SK-N-SH (cell line): Measurements from ENCODE around the gene KRTAP10-8. TPM values are rescaled to one million over a fixed set of nuclear protein-coding genes. Genes with fewer than 3 reads are reported as not detected.

Experiments used
- CTCF ChIA-PET: fragments of 300-600, 350-600 bp; formaldehyde crosslinking; extraction: SDS; loops from one replicate; lab custom pipeline; 2021; lab: Yijun Ruan, JAX
- POLR2A ChIA-PET: fragments of 350-600 bp; sonication (Branson Sonifier 250); formaldehyde crosslinking; extraction: SDS; loops from one replicate; lab custom pipeline; 2020; ENCODE audit warnings: antibody characterized with exemption, inconsistent platforms; lab: Yijun Ruan, JAX
- DNase-seq: peaks from one replicate; pipeline ENCODE4 v3.0.0; 2012
- H2AFZ ChIP-seq: fragments of 200-600 bp; sonication (generic); 2 replicates; pipeline ENCODE4 v1.8.1; 2016; ENCODE audit warnings: antibody characterized with exemption, mild to moderate bottlenecking, low read depth
- H3F3A ChIP-seq: fragments of 200-600 bp; sonication (generic); replicated peaks from 2 replicates; pipeline ENCODE3; 2016; ENCODE audit warnings: antibody characterized with exemption, mild to moderate bottlenecking; ENCODE audit not compliant: insufficient read depth
- H3K27ac ChIP-seq, 2 experiments: fragments of 200-500 bp in 1 of 2; fragments of 200-600 bp in 1 of 2; sonication (Bioruptor generic) in 1 of 2; sonication (generic), shearing (Covaris generic) in 1 of 2; 2 replicates each; pipeline versions ENCODE4 v1.5.1 to v1.6.1; 2014 to 2016; ENCODE audit warnings: low read depth in 2 of 2, inconsistent platforms in 1 of 2, low read length in 1 of 2, mild to moderate bottlenecking in 1 of 2, mixed read lengths in 1 of 2
- H3K27me3 ChIP-seq: fragments of 200-600 bp; sonication (generic), shearing (Covaris generic); 2 replicates; pipeline ENCODE4 v1.6.1; 2016; ENCODE audit warnings: mixed run types; ENCODE audit not compliant: insufficient read depth
- H3K36me3 ChIP-seq, 2 experiments: fragments of 200-500 bp in 1 of 2; fragments of 200-600 bp in 1 of 2; sonication (Bioruptor generic) in 1 of 2; sonication (generic) in 1 of 2; replicated peaks in 1 of 2; 2 replicates each; pipeline versions ENCODE3 to v1.5.1; 2014 to 2016; ENCODE audit warnings: low read length in 1 of 2, mild to moderate bottlenecking in 1 of 2; ENCODE audit not compliant: insufficient read depth in 2 of 2, control insufficient read depth in 1 of 2
- H3K4me1 ChIP-seq, 2 experiments: fragments of 200-500 bp in 1 of 2; fragments of 200-600 bp in 1 of 2; sonication (Bioruptor generic) in 1 of 2; sonication (generic), shearing (Covaris generic) in 1 of 2; 2 replicates each; pipeline versions ENCODE4 v1.5.1 to v1.6.1; 2014 to 2016; ENCODE audit warnings: low read depth in 1 of 2, low read length in 1 of 2, mixed run types in 1 of 2; ENCODE audit not compliant: insufficient read depth in 2 of 2, control insufficient read depth in 1 of 2
- H3K4me2 ChIP-seq: fragments of 200-600 bp; sonication (generic), shearing (Covaris generic); 2 replicates; pipeline ENCODE4 v1.6.1; 2017; ENCODE audit warnings: mixed run types
- H3K4me3 ChIP-seq, 2 experiments: fragments of 200-500 bp in 1 of 2; fragments of 200-600 bp in 1 of 2; sonication (Bioruptor generic) in 1 of 2; sonication (generic), shearing (Covaris generic) in 1 of 2; 2 replicates each; pipeline versions ENCODE4 v1.5.1 to v1.8.1; 2014 to 2016; ENCODE audit warnings: low read depth in 2 of 2, inconsistent platforms in 1 of 2, low read length in 1 of 2, mild to moderate bottlenecking in 1 of 2, mixed read lengths in 1 of 2, moderate library complexity in 1 of 2
- H3K79me2 ChIP-seq: fragments of 200-600 bp; sonication (generic); 2 replicates; pipeline ENCODE4 v1.8.1; 2017; ENCODE audit warnings: mild to moderate bottlenecking; ENCODE audit not compliant: insufficient read depth
- H3K9ac ChIP-seq: fragments of 200-600 bp; sonication (generic); 2 replicates; pipeline ENCODE4 v1.6.1; 2017; ENCODE audit warnings: mixed run types
- H3K9me2 ChIP-seq: fragments of 200-600 bp; sonication (generic); 2 replicates; pipeline ENCODE4 v1.6.1; 2017; ENCODE audit warnings: mixed run types
- H3K9me3 ChIP-seq: fragments of 200-600 bp; sonication (generic); 2 replicates; pipeline ENCODE4 v1.6.1; 2017; ENCODE audit warnings: mixed run types, mild to moderate bottlenecking, moderate library complexity
- H4K20me1 ChIP-seq: fragments of 200-600 bp; sonication (generic); 2 replicates; pipeline ENCODE4 v1.6.1; 2017; ENCODE audit warnings: mild to moderate bottlenecking, mixed run types; ENCODE audit not compliant: insufficient read depth
- CTCF ChIP-seq: fragments of 200-600 bp; sonication (generic); IDR thresholded peaks from 2 replicates; pipeline ENCODE4 v1.6.1; 2017; ENCODE audit warnings: antibody characterized with exemption, mild to moderate bottlenecking, moderate library complexity
- ELF1 ChIP-seq: IDR thresholded peaks from 2 replicates; pipeline ENCODE4 v1.4.0; 2012
- EP300 ChIP-seq, 2 experiments: IDR thresholded peaks; 2 replicates each; pipeline versions ENCODE4 v1.4.0 to v1.6.1; 2012; ENCODE audit warnings: borderline replicate concordance in 1 of 2, low read depth in 1 of 2, low read length in 1 of 2
- EZH2phosphoT487 ChIP-seq: fragments of 200-600 bp; sonication (generic); IDR thresholded peaks from 2 replicates; pipeline ENCODE4 v1.6.1; 2017; ENCODE audit warnings: low read depth, mixed run types, mild to moderate bottlenecking, antibody characterized with exemption, moderate library complexity, borderline replicate concordance
- FOSL2 ChIP-seq: IDR thresholded peaks from 2 replicates; pipeline ENCODE4 v1.4.0; 2012; ENCODE audit warnings: low read depth, mild to moderate bottlenecking, moderate library complexity, borderline replicate concordance
- FOXM1 ChIP-seq: IDR thresholded peaks from 2 replicates; pipeline ENCODE4 v1.4.0; 2012; ENCODE audit warnings: low read depth, mild to moderate bottlenecking
- GABPA ChIP-seq: IDR thresholded peaks from 2 replicates; pipeline ENCODE4 v1.4.0; 2012; ENCODE audit warnings: low read depth, mild to moderate bottlenecking
- IRF3 ChIP-seq: fragments of 150-350 bp; IDR thresholded peaks from 2 replicates; pipeline ENCODE4 v1.6.1; 2016; ENCODE audit warnings: mild to moderate bottlenecking, low read depth, low read length
- JUND ChIP-seq: IDR thresholded peaks from 2 replicates; pipeline ENCODE4 v1.4.0; 2012
- MXI1 ChIP-seq: IDR thresholded peaks from 2 replicates; pipeline ENCODE4 v1.6.1; 2012; ENCODE audit warnings: mild to moderate bottlenecking, low read depth, low read length, improper control_type of control experiment
- NFIC ChIP-seq: IDR thresholded peaks from 2 replicates; pipeline ENCODE4 v1.4.0; 2012; ENCODE audit warnings: borderline replicate concordance
- NRF1 ChIP-seq: IDR thresholded peaks from 2 replicates; pipeline ENCODE4 v1.6.1; 2012; ENCODE audit warnings: low read depth, mild to moderate bottlenecking, low read length
- POLR2AphosphoS5 ChIP-seq: IDR thresholded peaks from 2 replicates; pipeline ENCODE4 v1.6.1; 2012; ENCODE audit warnings: low read depth, low read length
- RXRA ChIP-seq: IDR thresholded peaks from 2 replicates; pipeline ENCODE4 v1.4.0; 2012; ENCODE audit warnings: low read depth, mild to moderate bottlenecking, borderline replicate concordance
- SMC3 ChIP-seq: IDR thresholded peaks from 2 replicates; pipeline ENCODE4 v1.6.1; 2012; ENCODE audit warnings: low read depth, low read length, improper control_type of control experiment
- TAF1 ChIP-seq: IDR thresholded peaks from 2 replicates; pipeline ENCODE4 v1.6.1; 2012; ENCODE audit warnings: low read depth, mild to moderate bottlenecking, low read length, moderate library complexity, borderline replicate concordance
- TEAD4 ChIP-seq: IDR thresholded peaks from 2 replicates; pipeline ENCODE4 v1.4.0; 2012; ENCODE audit warnings: mild to moderate bottlenecking, borderline replicate concordance; ENCODE audit not compliant: insufficient read depth
- YY1 ChIP-seq: IDR thresholded peaks from 2 replicates; pipeline ENCODE4 v1.4.0; 2012; ENCODE audit warnings: low read depth, mild to moderate bottlenecking
- WGBS: methylation state at CpG from one replicate; pipeline ENCODE4 v1.1.6; 2017; ENCODE audit warnings: low lambda C conversion rate; 5-methylcytosine and 5-hydroxymethylcytosine counted together
- polyA plus RNA-seq, 3 experiments: library from polyadenylated mRNA; depleted of rRNA; stranded (reverse); fragments of >200 nt; gene quantifications; 2 replicates each; pipeline ENCODE4 v1.2.3, GENCODE V29; 2012
- TF ChIP-seq, protein P1 (sequence below): IDR thresholded peaks from 2 replicates; pipeline ENCODE4 v1.4.0; 2012; ENCODE audit warnings: low read depth, borderline replicate concordance
- TF ChIP-seq, protein P2 (sequence below): IDR thresholded peaks from 2 replicates; pipeline ENCODE4; 2012

KRTAP10-8 gene
- polyA plus RNA-seq, 1 of the 3 experiments (the other 2 are of a cell fraction), result not detected

- Histone ChIP-seq H3K36me3 (no peaks in the 10 kb centered on the region), H2AFZ (no peak overlapping the region), H3K4me2 (no peak overlapping the region), H3K4me3 (no peak overlapping the region), H3K4me1 (no peaks in the 10 kb centered on the region), H3K9ac (no peak overlapping the region), H3K27me3 (peaks cover 27% of the 10 kb centered on the region; the same call in 1 of the 2 replicates), H4K20me1 (no peaks in the 10 kb centered on the region), H3K9me2 (no peaks in the 10 kb centered on the region), H3K79me2 (no peaks in the 10 kb centered on the region), H3K27ac (no peak overlapping the region), H3F3A (no peaks in the 10 kb centered on the region), H3K9me3 (no peaks in the 10 kb centered on the region)
- no peak for DNase-seq
- WGBS, result 0% methylated on average over 1 of the region's 1 CpG
- ChIA-PET POLR2A (no interaction called here), CTCF (no interaction called here)
- no peak for TF ChIP-seq IRF3
- TF ChIP-seq FOXM1, result no peak
- TF ChIP-seq, protein P1, sequence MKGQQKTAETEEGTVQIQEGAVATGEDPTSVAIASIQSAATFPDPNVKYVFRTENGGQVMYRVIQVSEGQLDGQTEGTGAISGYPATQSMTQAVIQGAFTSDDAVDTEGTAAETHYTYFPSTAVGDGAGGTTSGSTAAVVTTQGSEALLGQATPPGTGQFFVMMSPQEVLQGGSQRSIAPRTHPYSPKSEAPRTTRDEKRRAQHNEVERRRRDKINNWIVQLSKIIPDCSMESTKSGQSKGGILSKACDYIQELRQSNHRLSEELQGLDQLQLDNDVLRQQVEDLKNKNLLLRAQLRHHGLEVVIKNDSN, result no peak
Observed at GRCh38 chr21:44656868-44657267, 45.0 kb downstream of the KRTAP10-8 start.

GRCh38 chr21:44657635-44658540, 46.0 kb downstream of the KRTAP10-8 start, which contains the start of gene KRTAP12-3:
Gene KRTAP12-3 (plus strand): TSS chr21:44657932. CDS start chr21:44657980, 48 bp downstream.
- no peaks in the 10 kb centered on the region for H3F3A ChIP-seq
- no peak within 1 kb of the TSS for H3K4me3 ChIP-seq
- H3K36me3 ChIP-seq, result no peaks in the 10 kb centered on the region
- H3K79me2 ChIP-seq, result no peaks in the 10 kb centered on the region
- no peak within 1 kb of the TSS for H3K27ac ChIP-seq
- no peak within 1 kb of the TSS for H2AFZ ChIP-seq
- peaks cover 17% of the 10 kb centered on the region; the same call in 1 of the 2 replicates for H3K27me3 ChIP-seq
- no peak for DNase-seq
- H3K4me2 ChIP-seq, result no peak within 1 kb of the TSS
- no peaks in the 10 kb centered on the region for H4K20me1 ChIP-seq
- no peak within 1 kb of the TSS for H3K9ac ChIP-seq
- WGBS, result 21% methylated on average over 20 of the region's 26 CpGs
- CTCF ChIA-PET, result no interaction called here
- H3K4me1 ChIP-seq, result no peaks in the 10 kb centered on the region
- POLR2A ChIA-PET, result no interaction called here
- TF ChIP-seq FOSL2 (no peak), ELF1 (no peak), GABPA (no peak), JUND (no peak), EZH2phosphoT487 (no peak), YY1 (no peak), RXRA (no peak), MXI1 (no peak), TAF1 (no peak), IRF3 (no peak), EP300 (IDR thresholded peaks at IDR 0.05; ENCODE audit: borderline replicate concordance in 1 of 2, low read depth in 1 of 2, low read length in 1 of 2) (no peak), NRF1 (no peak), CTCF (no peak), TEAD4 (no peak), POLR2AphosphoS5 (no peak), SMC3 (no peak), NFIC (no peak)
- TF ChIP-seq, protein P2, sequence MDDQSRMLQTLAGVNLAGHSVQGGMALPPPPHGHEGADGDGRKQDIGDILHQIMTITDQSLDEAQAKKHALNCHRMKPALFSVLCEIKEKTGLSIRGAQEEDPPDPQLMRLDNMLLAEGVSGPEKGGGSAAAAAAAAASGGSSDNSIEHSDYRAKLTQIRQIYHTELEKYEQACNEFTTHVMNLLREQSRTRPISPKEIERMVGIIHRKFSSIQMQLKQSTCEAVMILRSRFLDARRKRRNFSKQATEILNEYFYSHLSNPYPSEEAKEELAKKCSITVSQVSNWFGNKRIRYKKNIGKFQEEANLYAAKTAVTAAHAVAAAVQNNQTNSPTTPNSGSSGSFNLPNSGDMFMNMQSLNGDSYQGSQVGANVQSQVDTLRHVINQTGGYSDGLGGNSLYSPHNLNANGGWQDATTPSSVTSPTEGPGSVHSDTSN, result no peak
- TF ChIP-seq, all 33 proteins: peak for 0
- no peaks in the 10 kb centered on the region for H3K9me3 ChIP-seq
- H3K9me2 ChIP-seq, result 0 out of 2 replicates have a peak, but pooled peaks cover 4% of the 10 kb centered on the region
